HG03159 (cell line): ENCODE measurements around the gene SERINC5.
"Not testable (repeated sequence)": the region's sequence is repeated elsewhere in the genome, so short reads cannot be mapped to it uniquely, and the experiment has no call there.

Experiments used
- ATAC-seq: cut with Tn5 transposase; IDR thresholded peaks from one replicate; pipeline ENCODE4 v1.9.1; 2021; ENCODE audit warnings: mild to moderate bottlenecking, moderate library complexity; ENCODE audit not compliant: unreplicated experiment

Gene SERINC5

GRCh38 chr5:80143491-80143890 is 112.4 kb downstream of the SERINC5 start:
- no peak for ATAC-seq

GRCh38 chr5:80142996-80143395 is 112.9 kb downstream of the SERINC5 start:
- ATAC-seq: no peak

- no peak for ATAC-seq
Observed at GRCh38 chr5:80141681-80142080, 114.2 kb downstream of the SERINC5 start.

GRCh38 chr5:80141147-80141671 is 114.6 kb downstream of the SERINC5 start:
- ATAC-seq: no peak

GRCh38 chr5:80140496-80140895 is 115.4 kb downstream of the SERINC5 start:
- ATAC-seq: no peak

GRCh38 chr5:80139466-80139972 is 116.3 kb downstream of the SERINC5 start:
- ATAC-seq: no peak

GRCh38 chr5:80138486-80138885 is 117.4 kb downstream of the SERINC5 start:
- no peak for ATAC-seq

- not testable (repeated sequence) for ATAC-seq
Observed at GRCh38 chr5:80136798-80137197, 119.0 kb downstream of the SERINC5 start.

GRCh38 chr5:80134876-80135275 is 121.0 kb downstream of the SERINC5 start:
- ATAC-seq: no peak

GRCh38 chr5:80129146-80129545 is 126.7 kb downstream of the SERINC5 start:
- no peak for ATAC-seq

GRCh38 chr5:80128141-80128540 is 127.7 kb downstream of the SERINC5 start:
- ATAC-seq: no peak

GRCh38 chr5:80127116-80127552 is 128.7 kb downstream of the SERINC5 start:
- no peak for ATAC-seq

- ATAC-seq: peak; percentile 61
Observed at GRCh38 chr5:80125962-80126480, 129.8 kb downstream of the SERINC5 start.

GRCh38 chr5:80125022-80125961 is 130.6 kb downstream of the SERINC5 start:
- peak; percentile 75 for ATAC-seq

GRCh38 chr5:80124121-80124918 is 131.5 kb downstream of the SERINC5 start:
- no peak for ATAC-seq

- ATAC-seq: no peak
Observed at GRCh38 chr5:80122579-80122978, 133.3 kb downstream of the SERINC5 start.

- no peak for ATAC-seq
Observed at GRCh38 chr5:80119372-80119771, 136.5 kb downstream of the SERINC5 start.

- ATAC-seq: no peak
Observed at GRCh38 chr5:80117446-80117845, 138.4 kb downstream of the SERINC5 start.

GRCh38 chr5:80116465-80116864 is 139.4 kb downstream of the SERINC5 start:
- ATAC-seq: no peak

- no peak for ATAC-seq
Observed at GRCh38 chr5:80116000-80116399, 139.8 kb downstream of the SERINC5 start.

GRCh38 chr5:80114860-80115259 is 141.0 kb downstream of the SERINC5 start:
- no peak for ATAC-seq
